Measurements from ENCODE around the gene WDR88. TPM values are rescaled to one million over a fixed set of nuclear protein-coding genes. Genes with fewer than 3 reads are reported as not detected.
A peak's percentile ranks its signal among the peaks of the same experiment; 100 is the strongest.

The WDR88 gene
- total RNA-seq, 1 experiment from 2014 or later, result 0.28 TPM

DNA sequence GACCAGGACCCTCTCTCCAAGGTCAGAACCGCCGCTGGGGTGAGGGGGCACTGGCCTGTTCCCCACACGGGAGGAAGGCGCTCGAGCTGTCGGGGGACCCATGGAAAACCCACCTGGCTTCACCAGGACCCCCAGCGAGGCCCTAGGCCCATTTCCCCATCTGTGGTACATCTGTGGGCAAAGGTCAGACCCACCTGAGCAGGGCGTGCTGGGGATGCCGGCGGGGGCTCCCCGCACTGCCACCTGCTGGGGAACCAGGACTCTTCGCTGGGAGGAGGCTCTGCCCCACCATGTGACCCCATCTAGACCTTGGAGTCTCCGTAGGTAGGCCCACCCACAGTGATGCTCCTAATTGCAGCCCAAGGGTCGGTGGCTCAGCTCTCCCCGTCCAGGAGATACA lies 511 bp downstream of the WDR88 start (continued):
- no peak for TF ChIP-seq ATF6 (CRISPR knock-in tag; IDR thresholded peaks at IDR 0.05)
- TF ChIP-seq, protein P1, sequence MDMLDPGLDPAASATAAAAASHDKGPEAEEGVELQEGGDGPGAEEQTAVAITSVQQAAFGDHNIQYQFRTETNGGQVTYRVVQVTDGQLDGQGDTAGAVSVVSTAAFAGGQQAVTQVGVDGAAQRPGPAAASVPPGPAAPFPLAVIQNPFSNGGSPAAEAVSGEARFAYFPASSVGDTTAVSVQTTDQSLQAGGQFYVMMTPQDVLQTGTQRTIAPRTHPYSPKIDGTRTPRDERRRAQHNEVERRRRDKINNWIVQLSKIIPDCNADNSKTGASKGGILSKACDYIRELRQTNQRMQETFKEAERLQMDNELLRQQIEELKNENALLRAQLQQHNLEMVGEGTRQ (CRISPR knock-in tag; IDR thresholded peaks at IDR 0.05), result peak; percentile 79

DNA sequence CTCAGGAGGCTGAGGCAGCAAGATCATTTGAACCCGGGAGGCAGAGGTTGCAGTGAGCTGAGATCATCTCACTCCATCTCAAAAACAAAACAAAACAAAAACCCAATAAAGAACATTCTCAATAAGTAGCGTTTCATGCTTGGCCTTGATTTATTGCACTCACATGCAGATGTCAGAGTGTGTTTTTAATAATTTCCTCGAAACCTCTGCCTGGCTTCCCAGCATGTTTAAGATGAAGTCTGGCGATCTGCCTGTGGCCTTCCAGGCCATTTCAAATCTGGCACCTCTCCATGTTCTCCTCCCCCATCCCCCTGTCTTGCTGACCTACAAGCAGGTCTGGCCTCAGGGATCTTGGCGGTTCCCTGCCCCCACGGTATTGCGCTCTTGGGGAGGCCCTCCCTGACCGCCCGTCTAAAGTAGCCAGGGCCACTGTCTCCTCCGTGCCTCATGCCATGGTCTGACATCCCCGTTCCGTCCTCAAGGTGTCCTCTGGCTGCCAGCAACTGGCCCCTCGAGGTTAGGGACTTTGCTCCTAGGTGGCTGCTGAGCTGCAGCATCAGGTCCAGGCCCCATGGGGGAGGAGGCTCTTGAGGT lies 1.6 kb downstream of the WDR88 start:
- ChIA-PET CTCF (interaction anchor here (0.7 to 4.8 kb wide), 13 partner anchors 10 to 271 kb away, joined by 3 to 30 read pairs (median 3); no protein-coding TSS in a partner anchor), POLR2A (interaction anchor here (0.6 kb wide), 1 partner anchor 123 kb away, joined by 4 read pairs; no protein-coding TSS in a partner anchor)
- Mint-ChIP-seq H3K9me3 (no peaks in the 10 kb centered on the region), H3K27ac (no peak overlapping the region), H3K27me3 (ENCODE audit: low read depth) (no peaks in the 10 kb centered on the region), H3K4me3 (no peak overlapping the region), H3K36me3 (peaks cover 12% of the 10 kb centered on the region), H3K4me1 (peaks cover 9% of the 10 kb centered on the region)
- TF ChIP-seq ZNF317 (CRISPR knock-in tag; IDR thresholded peaks at IDR 0.05; ENCODE audit: borderline replicate concordance, low read depth), result no peak
- peak; percentile 32 for DNase-seq (ENCODE audit: low spot score)
- ATAC-seq, result peak; percentile 29

GRCh38 chr19:33134571-33135041 lies 2.7 kb downstream of the WDR88 start:
- POLR2A ChIA-PET, result no interaction called here
- Mint-ChIP-seq H3K9me3 (no peaks in the 10 kb centered on the region), H3K27ac (no peak overlapping the region), H3K27me3 (ENCODE audit: low read depth) (no peaks in the 10 kb centered on the region; the same call in 1 of the 2 replicates), H3K36me3 (peaks cover 9% of the 10 kb centered on the region), H3K4me1 (peaks cover 18% of the 10 kb centered on the region), H3K4me3 (no peak overlapping the region)
- DNase-seq (ENCODE audit: low spot score), result peak; percentile 65
- CTCF ChIA-PET, result interaction anchor here (0.6 to 4.8 kb wide), 20 partner anchors 9 to 412 kb away, joined by 3 to 30 read pairs (median 3); no protein-coding TSS in a partner anchor
- peak; percentile 62 for ATAC-seq
- TF ChIP-seq ZNF425 (CRISPR knock-in tag; conservative IDR thresholded peaks at IDR 0.05) (no peak), MYBL2 (CRISPR knock-in tag; IDR thresholded peaks at IDR 0.05) (0 out of 2 replicates have a peak, but pooled peaks have one; percentile 42), ZNF232 (CRISPR knock-in tag; IDR thresholded peaks at IDR 0.05) (no peak), NFATC4 (CRISPR knock-in tag; IDR thresholded peaks at IDR 0.05) (no peak), CTCF (IDR thresholded peaks at IDR 0.05) (peak; percentile 19; the same call in 1 of the 2 replicates), ZNF423 (CRISPR knock-in tag; IDR thresholded peaks at IDR 0.05) (no peak)
- TF ChIP-seq, protein P2, sequence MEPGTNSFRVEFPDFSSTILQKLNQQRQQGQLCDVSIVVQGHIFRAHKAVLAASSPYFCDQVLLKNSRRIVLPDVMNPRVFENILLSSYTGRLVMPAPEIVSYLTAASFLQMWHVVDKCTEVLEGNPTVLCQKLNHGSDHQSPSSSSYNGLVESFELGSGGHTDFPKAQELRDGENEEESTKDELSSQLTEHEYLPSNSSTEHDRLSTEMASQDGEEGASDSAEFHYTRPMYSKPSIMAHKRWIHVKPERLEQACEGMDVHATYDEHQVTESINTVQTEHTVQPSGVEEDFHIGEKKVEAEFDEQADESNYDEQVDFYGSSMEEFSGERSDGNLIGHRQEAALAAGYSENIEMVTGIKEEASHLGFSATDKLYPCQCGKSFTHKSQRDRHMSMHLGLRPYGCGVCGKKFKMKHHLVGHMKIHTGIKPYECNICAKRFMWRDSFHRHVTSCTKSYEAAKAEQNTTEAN (CRISPR knock-in tag; IDR thresholded peaks at IDR 0.05), result no peak
- TF ChIP-seq, protein P3, sequence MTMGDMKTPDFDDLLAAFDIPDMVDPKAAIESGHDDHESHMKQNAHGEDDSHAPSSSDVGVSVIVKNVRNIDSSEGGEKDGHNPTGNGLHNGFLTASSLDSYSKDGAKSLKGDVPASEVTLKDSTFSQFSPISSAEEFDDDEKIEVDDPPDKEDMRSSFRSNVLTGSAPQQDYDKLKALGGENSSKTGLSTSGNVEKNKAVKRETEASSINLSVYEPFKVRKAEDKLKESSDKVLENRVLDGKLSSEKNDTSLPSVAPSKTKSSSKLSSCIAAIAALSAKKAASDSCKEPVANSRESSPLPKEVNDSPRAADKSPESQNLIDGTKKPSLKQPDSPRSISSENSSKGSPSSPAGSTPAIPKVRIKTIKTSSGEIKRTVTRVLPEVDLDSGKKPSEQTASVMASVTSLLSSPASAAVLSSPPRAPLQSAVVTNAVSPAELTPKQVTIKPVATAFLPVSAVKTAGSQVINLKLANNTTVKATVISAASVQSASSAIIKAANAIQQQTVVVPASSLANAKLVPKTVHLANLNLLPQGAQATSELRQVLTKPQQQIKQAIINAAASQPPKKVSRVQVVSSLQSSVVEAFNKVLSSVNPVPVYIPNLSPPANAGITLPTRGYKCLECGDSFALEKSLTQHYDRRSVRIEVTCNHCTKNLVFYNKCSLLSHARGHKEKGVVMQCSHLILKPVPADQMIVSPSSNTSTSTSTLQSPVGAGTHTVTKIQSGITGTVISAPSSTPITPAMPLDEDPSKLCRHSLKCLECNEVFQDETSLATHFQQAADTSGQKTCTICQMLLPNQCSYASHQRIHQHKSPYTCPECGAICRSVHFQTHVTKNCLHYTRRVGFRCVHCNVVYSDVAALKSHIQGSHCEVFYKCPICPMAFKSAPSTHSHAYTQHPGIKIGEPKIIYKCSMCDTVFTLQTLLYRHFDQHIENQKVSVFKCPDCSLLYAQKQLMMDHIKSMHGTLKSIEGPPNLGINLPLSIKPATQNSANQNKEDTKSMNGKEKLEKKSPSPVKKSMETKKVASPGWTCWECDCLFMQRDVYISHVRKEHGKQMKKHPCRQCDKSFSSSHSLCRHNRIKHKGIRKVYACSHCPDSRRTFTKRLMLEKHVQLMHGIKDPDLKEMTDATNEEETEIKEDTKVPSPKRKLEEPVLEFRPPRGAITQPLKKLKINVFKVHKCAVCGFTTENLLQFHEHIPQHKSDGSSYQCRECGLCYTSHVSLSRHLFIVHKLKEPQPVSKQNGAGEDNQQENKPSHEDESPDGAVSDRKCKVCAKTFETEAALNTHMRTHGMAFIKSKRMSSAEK (CRISPR knock-in tag; IDR thresholded peaks at IDR 0.05; ENCODE audit: borderline replicate concordance), result no peak

Measured in WTC11 (cell line).